HTR-8/SVneo (cell line): ENCODE results near the gene EPHA6.
"Not testable (repeated sequence)": the region's sequence is repeated elsewhere in the genome, so short reads cannot be mapped to it uniquely, and the experiment has no call there.

ENCODE experiments used
- DNase-seq: peaks from one replicate; pipeline ENCODE4 v3.0.0; 2011; ENCODE audit warnings: low spot score, mixed read lengths; ENCODE audit not compliant: insufficient read length
- FAIRE-seq: peaks from 2 replicates; lab custom pipeline; 2011; peaks lifted over from hg19 to GRCh38; lab: Jason Lieb, UNC

Gene EPHA6

DNA sequence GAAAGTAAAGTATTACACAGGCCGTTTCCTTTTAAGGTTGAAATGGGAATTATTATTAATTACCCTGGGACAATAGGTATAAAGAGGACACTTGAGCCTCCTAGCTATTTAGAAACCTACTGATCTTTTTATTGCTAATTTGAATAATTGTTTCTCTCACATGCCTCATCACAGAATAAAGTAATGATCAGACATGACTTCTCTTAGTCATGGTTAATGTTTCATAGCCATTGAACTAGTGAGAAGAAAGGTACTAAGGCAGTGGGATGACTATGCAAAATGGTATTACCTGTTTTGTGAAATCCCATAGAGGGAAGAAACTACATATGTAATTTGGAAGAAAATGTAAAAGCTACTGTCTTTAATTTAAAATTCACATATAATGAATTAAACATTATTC lies 85.6 kb downstream of the EPHA6 start:
- DNase-seq: no peak
- FAIRE-seq: no peak

DNA sequence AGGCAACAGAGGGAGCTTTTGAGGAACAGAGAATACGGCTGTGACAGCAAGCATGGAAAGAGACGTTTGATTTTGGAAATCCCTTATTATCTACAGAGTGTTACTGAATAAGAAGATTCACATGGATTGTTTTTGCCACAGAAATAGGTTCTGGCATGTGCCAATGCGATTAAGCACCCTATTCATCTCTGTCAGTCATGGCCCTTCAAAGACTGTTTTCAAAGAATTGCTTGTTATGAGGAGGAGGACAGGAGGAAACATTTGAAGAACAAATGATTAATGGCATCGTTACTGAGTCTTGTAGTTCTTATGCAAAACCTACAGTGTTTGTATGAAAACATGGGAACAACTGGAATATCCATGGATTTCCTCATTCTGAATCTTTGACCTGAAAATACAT lies 86.2 kb downstream of the EPHA6 start:
- DNase-seq (no peak), FAIRE-seq (no peak)

DNA sequence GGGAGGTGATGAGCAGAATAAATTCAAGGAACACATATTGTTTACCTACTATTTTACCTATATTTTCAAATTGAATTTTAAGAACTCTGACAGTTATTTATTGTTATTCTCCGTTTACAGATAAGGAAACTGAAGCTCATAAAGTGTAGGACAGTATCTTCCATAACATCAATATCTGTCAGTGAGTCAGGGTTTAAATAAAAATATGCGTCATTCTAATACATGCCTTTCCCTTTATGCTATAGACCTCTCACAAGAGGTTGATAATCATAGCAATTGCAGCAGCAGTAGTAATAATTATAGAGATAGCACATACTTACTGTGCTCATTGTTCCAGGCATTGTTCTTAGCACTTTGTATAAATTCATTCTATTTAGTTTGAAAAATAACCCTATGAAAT lies 101.1 kb downstream of the EPHA6 start:
- DNase-seq (peak; percentile 8), FAIRE-seq (no peak)

DNA sequence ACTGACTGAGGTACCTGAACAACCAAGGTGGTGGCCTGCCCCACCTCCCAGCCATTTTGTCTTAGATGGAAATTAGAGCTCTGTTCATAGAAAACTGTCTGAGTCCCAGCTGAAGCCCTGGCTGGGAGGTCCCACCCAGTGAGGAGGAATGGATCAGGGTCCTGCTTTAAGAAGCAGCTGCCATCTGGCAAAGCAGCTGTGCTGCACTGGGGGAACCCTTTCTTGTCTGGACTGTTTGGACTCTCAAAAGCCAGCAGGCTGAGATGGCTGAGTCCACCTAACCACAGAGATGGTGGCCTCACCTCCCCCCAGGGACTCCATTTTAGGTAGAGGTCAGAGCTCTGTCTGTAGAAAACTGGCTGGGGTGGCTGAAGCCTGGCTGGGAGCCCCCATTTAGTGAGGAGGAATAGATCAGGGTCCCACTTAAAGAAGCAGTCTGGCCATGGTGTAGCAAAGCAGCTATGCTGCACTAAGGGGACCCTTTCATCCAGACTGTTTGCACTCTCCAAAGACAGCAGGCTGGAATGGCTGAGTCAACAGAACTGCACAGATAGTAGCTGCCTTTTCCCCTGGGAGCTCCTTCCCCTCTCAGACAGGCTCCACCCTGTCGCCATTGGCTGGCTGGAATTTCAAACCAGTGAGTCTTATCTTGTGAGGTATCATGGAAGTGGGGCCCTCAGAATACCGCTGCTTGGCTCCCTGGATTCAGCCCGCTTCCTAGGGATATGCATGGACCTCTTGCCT lies 116.9 kb downstream of the EPHA6 start:
- no peak for FAIRE-seq
- DNase-seq: no peak

DNA sequence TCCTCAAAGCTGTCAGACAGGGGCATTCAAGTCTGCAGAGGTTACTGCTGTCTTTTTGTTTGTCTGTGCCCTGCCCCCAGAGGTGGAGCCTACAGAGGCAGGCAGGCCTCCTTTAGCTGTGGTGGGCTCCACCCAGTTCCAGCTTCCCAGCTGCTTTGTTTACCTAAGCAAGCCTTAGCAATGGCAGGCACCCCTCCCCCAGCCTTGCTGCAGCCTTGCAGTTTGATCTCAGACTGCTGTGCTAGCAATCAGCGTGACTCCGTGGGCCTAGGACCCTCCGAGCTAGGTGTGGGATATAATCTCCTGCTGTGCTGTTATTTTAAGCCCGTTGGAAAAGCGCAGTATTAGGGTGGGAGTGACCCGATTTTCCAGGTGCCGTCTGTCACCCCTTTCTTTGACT lies 127.7 kb downstream of the EPHA6 start:
- not testable (repeated sequence) for FAIRE-seq, DNase-seq

DNA sequence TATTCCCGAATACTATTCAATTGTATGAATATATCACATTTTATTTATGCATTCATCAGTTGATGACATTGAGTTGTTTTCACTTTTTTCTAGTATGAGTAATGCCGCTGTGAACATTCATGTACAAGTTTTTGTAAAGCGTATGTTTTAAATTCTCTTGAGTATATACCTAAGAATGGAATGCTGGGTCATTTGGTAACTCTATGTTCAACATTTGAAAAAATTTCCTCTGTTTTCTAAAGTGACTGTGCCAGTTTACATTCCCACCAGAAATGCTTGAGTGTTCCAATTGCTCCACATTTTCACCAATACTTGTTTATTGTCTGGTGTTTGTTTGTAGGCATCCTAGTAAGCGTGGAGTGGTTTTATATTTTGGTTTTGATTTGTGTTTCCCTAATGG lies 144.5 kb downstream of the EPHA6 start:
- FAIRE-seq: no peak
- DNase-seq: no peak

DNA sequence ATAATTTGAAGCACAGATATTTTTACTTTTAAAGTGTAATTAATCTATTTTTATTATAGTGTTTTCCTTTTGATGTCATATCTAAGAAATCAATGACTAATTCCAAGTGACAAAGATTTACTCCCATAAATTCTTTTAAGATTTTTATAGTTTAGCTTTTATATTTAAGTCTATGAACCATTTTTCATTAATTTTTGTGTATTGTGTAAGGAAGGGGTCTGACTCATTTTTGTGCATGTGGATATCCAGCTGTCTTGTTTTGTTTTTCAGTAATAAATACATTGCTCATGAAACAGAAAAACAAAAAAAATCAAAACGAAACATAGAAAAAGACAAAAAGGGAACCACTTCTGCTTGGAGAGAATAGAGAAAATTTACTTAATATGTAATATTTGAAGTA lies 145.1 kb downstream of the EPHA6 start:
- DNase-seq (no peak), FAIRE-seq (no peak)

DNA sequence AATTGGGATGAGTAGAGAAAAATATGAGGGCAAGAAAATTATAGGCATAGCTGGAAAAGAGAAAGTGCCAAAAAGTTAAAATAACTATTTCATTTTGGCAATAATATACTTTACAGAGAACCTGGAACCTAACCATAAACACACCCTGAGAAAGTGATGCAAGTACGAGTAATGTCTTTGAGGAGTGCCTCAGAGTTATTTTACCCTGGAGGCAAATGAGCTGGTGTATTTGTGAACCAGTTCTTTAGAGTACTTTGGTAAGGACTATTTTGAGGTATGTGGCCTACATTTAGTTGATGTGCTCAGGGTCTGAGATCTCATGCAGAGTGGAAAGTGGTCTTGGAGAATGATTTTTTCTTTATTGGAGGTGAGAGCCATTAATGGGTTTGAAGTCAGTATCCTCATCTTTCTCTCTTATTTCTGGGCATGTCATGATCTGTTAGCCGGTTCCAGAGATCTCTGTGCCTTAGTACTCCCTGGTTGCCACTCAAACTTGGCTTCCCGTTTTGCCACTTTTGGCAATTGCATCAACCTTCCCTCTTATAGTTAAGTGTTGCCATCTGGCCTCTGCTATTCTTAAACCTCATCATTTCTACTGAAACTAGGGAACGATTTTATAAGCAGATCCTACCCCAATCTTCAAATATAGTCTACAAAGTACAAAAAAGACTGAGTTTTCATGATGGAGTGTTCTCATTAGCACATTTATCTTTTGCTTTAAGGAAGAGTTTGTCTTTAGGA lies 145.7 kb downstream of the EPHA6 start:
- FAIRE-seq: no peak
- DNase-seq: no peak

DNA sequence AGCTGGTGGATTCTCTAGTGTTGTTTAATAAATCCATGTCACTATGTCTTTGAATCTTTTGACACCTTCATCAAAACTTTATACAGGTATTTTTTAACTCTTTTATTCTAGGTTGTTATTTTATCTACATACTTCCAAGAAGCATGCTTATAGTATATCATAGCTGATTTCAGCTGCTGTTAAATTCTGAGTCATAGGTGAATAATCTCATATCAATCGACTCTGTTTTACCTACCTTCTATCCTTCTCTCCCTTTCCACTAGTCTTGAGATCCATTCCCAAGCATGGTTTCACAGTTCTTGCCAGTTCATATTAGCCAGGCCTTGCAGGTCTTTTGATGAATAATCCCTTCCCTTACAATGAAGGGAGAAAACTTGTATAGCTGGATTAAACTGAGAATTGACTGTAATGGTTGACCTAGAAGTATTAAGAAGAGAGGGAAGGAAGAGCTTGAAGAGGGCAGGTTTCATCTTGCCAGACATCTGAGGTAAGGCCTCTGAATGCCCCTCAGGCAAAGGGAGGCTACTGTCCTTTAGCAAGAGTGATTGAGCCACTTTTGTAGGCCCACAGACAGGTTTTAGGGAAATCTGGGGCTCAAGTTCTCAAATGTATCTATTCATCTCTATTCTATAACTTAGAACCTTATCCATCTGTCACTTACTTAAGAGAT lies 146.4 kb downstream of the EPHA6 start:
- no peak for DNase-seq
- FAIRE-seq: no peak

DNA sequence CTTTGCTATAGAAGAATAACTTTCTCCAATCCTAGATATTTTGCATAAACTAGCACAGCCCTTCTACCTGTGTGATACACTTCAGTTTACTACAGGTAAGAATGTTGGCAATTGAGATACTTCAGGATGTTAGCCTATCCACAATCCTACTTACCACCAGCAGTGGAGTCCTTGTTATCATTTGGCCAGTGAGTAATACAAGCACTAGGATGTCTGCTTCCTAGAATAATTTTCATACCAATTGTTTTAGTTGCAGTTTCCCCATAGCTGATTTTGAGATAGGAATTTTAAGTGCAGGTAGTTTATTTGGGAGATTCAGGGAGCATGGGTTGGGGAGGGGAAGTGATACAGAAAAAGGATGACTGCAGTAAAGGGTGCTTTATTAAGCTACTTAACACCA lies 147.2 kb downstream of the EPHA6 start:
- DNase-seq: no peak
- no peak for FAIRE-seq

DNA sequence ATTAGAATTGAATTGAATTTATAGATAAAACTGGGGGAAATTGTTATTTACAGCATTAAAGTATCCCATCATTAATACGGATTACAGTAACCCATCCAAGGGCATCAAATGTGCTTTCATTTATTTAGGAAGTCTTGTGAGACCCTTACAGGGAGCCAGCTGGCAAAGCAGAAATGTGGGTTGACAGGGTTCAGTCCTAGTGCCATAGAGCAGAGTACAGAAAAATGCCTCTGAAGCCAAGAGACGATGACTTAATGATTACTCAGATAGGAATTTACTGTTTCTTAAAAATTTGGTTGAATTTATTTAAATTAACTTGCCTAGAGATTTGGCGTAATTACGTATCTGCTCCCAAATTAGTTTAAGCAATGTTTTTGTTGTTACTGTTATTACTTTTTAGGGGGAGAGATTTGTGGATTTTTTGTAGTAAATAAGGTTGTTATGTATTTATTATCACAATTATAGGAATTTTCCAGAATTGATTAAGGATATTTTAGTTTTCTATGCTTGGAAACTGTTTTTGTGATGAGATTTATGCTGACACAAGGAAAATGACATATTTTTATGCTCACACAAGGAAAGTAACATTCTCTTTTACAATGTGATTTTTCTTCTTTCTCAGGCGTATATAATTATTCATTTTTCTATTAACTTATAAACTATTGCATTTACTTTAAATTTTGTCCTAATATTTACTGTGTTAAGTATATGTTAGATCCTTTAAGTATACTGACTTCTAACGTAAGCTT lies 152.0 kb downstream of the EPHA6 start:
- DNase-seq (no peak), FAIRE-seq (no peak)

DNA sequence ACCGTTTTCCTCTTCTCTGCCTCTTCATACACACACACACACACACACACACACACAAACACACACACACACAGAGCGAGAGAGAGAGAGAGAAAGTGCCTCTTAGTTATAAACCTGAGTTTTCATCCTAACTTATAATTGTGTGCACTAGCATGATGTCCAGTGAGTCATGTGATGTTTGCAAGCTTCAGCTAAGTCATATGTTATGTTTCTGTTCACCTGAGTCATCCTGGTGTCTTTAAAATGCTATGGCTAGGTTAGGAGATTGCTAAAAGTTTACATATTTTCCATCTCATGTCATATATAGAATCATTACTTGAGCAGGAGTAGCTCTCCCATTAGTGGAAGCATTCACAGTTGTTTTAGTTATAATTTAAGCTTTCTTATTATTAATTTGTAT lies 155.8 kb downstream of the EPHA6 start:
- DNase-seq (no peak), FAIRE-seq (no peak)

DNA sequence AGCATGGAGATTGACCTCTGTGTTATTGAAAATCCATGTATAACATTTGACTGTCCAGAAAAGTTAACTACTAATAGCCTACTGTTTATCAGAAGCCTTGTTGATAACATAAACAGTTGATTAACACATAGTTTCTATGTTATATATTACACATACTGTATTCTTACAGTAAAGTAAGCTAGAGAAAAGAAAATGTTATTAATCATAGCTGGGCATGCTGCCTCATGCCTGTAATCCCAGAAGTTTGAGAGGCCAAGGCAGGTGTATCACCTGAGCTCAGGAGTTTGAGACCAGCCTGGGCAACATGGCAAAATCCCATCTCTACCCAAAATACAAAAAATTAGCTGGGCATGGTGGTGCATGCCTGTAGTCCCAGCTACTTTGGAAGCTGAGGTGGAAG lies 163.3 kb downstream of the EPHA6 start:
- DNase-seq (no peak), FAIRE-seq (no peak)

DNA sequence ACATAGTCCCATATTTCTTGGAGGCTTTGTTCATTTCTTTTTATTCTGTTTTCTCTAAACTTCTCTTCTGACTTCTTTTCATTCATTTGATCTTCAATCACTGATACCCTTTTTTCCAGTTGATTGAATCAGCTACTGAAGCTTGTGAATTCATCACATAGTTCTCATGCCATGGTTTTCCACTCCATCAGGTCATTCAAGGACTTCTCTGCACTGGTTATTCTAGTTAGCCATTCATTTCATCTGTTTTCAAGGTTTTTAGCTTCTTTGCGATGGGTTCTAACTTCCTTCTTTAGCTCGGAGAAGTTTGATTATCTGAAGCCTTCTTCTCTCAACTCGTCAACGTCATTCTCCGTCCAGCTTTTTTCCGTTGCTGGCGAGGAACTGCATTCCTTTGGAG lies 169.3 kb downstream of the EPHA6 start:
- FAIRE-seq, DNase-seq: not testable (repeated sequence)

DNA sequence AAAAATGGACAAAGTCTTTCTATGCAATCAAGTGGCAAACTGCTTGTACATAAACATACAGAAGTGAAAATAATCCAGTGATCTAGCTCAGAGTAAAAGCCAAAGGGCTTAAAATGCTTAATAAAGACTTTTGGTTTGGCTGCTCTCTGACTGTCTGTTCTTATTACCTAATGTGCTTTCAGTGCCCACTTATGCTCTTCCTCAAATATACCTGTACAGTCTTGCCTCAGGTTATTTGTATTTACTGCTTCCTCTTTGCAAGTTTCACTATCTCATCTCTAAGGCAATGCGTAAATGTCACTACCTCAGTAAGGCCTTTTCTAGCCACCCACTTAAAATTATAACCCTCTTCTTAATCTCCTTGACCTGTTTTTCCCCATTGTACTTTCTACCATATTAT lies 171.8 kb downstream of the EPHA6 start:
- DNase-seq (no peak), FAIRE-seq (no peak)

DNA sequence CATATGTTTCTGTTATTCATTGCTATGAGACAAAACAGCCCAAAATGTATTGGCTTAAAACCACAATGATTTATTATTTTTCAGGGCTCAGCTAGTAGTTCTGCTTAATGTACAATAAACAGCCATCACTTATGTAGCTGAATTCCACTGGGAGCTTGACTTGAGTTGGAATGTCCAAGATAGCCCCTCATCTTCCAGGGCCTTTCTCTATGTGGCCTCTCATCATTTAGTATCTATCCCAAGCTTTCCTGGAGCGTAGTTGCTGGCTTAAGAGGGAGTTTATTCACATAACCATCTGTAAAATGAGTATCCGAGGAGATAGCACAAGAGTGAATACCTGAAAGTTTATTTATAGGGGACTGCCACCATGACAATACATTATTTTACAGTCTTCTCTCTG lies 176.8 kb downstream of the EPHA6 start:
- no peak for FAIRE-seq

DNA sequence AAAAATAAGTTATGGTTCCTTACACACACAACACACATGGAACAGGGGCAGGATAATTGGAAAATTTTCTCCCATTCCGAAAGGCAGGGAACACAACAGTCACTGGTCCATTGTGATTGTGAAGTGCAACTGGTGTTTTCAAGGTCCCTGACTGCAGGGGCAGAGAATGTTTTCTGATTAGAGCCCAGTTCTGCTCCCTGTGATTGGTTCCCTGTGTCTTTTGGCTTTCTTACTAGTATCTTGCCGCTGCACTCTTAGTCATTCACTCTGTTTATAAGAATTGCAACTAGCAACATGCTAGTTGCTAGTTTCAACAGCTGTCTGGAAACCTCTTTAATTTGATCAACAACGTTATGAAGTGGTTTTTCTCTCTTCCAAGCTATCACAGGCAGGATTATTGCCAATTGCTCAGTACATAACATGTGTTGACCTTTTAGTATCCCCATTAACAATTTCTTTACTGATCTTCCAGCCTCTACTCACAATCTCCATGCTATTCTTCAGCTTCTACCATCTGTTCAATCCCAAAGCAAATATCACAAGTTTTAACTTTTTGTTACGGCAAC lies 177.5 kb downstream of the EPHA6 start:
- no peak for DNase-seq
- FAIRE-seq: no peak

More for the DNA sequence above, 176.8 kb downstream of the EPHA6 start:
- DNase-seq: no peak

DNA sequence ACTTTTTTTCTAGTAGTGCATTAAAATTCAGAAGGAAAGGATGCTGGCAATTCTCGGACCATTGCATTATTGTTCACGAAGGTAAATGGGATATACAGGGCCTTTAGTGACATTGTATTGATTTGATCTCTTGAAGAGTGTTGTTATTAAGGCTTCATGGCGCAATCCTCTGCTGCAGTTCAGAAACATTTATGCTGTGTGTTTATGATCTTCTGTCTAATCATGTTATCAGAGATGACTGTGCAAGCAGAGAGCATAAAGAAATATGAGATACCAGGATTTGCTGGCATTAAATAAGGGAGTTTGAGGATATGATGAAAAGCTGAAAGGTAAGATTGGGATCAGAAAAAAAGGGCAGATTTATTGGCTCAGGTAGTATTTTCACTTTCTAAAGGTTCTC lies 180.6 kb downstream of the EPHA6 start:
- no peak for FAIRE-seq

DNA sequence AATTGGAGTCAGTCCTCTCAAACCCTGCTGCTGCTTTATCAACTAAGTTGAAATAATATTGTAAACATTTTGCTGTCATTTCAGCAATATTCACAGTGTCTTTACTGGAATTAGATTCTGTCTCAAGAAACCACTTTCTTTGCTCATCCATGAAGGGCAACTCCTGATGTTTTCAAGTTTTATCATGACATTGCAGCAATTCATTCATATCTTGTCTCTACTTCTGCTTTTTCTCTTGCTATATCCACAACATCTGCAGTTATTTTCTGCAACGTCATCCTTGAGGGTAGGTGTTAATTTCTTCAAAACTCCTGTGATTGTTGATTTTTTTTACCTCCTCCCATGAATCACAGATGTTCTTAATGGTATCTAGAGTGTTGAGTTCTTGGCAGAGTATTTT lies 181.6 kb downstream of the EPHA6 start:
- FAIRE-seq (no peak), DNase-seq (no peak)

More for the DNA sequence above, 180.6 kb downstream of the EPHA6 start:
- no peak for DNase-seq

DNA sequence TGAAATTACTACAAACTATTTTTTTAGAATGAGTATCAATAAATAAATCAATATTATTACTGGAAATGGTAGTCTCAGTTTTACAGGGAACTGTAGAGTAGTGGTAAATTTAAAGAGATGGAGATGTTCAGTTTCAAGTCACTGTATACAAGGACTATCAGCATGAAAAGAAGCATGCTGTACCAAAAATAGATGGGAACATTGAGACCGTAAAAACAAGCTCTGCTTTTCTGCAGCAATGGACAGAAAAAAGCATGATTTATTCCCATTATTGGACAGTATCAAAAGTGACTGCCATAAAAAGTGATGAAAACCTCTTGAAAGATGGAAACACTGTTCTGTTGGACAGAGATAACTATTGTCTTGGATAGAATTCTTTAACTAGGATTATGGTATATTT lies 187.2 kb downstream of the EPHA6 start:
- FAIRE-seq (no peak), DNase-seq (no peak)
